ENCODE data around the gene COA8. TPM values are rescaled to one million over a fixed set of nuclear protein-coding genes. Genes with fewer than 3 reads are reported as not detected.

Gene COA8
- total and polyA plus RNA-seq, 2 of the 4 experiments (the other 2 are of a cell fraction) = 12.2 to 21.1 TPM

DNA sequence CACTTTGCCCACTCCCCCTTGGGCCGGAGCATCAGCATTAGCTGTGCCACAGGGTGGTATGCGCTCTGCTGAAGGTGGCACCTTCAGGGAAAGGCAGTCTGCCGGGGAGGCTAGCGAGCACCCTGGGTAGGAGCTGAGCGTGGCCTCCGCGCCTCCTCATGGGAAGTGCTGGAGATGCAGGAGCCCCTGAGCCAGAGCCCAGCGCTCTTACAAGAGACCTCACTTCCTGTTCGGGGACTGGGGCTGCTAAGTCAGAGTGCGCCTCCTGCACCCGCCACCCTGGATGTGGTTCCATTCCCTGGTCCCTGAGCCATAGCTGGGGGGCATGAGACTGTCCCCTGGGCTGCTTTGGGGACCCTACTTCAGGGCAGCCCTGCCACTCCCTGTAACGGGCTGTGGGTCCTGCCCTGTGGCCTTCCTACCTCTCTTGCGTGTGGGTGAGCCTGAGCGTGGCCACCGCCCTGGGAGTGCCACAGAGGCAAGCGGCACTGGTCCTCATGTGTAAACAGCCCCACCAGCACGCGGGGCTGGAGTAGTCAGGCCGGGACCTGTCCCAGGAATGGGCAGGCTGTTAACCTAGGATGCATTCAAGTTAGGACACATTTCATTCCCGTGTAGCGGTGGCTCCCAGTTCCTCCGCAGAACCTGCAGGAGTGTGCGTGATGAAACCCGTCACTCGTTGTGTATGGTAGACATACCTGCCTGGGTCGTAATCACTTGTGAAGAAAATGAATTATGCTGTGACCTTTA is 19.4 kb downstream of the COA8 start:
- Histone ChIP-seq H3K9ac (ENCODE audit: low read depth, low read length) (no peak overlapping the region), H4K8ac (ENCODE audit: low read depth in 2 of 2, low read length in 2 of 2) (no peak overlapping the region), H4K91ac (ENCODE audit: insufficient read depth, low read depth, low read length) (no peak overlapping the region), H2AK9ac (replicated peaks; ENCODE audit: low read depth, low read length, poor library complexity) (no peak overlapping the region), H3K56ac (ENCODE audit: extremely low read depth, insufficient read depth, low read length) (no peak overlapping the region), H3K4me1 (ENCODE audit: control insufficient read depth, insufficient read depth, low read length) (peaks cover 9% of the 10 kb centered on the region), H2BK15ac (ENCODE audit: low read depth, low read length) (no peak overlapping the region), H4K20me1 (ENCODE audit: insufficient read depth, low read length) (peaks cover 16% of the 10 kb centered on the region), H2BK5ac (ENCODE audit: low read depth, low read length, poor library complexity, severe bottlenecking) (no peak overlapping the region), H3K23ac (ENCODE audit: low read depth, low read length) (no peak overlapping the region), H3K36me3 (ENCODE audit: control insufficient read depth, insufficient read depth, low read length) (peaks cover 24% of the 10 kb centered on the region), H3K27me3 (ENCODE audit: control insufficient read depth, insufficient read depth, low read length) (no peaks in the 10 kb centered on the region), H3K27ac (ENCODE audit: insufficient read depth, low read length) (no peak overlapping the region), H2BK120ac (ENCODE audit: low read depth, low read length) (no peak overlapping the region), H2AFZ (replicated peaks; ENCODE audit: low read length, poor library complexity) (no peak overlapping the region), H3K4ac (ENCODE audit: low read depth, low read length) (no peak overlapping the region), H4K5ac (ENCODE audit: low read depth, low read length) (no peak overlapping the region), H3K9me3 (ENCODE audit: control insufficient read depth, insufficient read depth, low read length) (no peaks in the 10 kb centered on the region), H3K9me1 (ENCODE audit: insufficient read depth, low read length) (peaks cover 13% of the 10 kb centered on the region; the same call in 1 of the 2 replicates), H3K79me1 (ENCODE audit: low read depth in 1 of 2, low read length in 2 of 2) (peaks cover 23 to 46% of the 10 kb centered on the region in 2 experiments), H2AK5ac (ENCODE audit: low read depth, low read length) (no peak overlapping the region), H3K4me2 (ENCODE audit: low read depth, low read length) (no peak overlapping the region), H3K14ac (replicated peaks; ENCODE audit: low read depth, low read length) (no peak overlapping the region), H3K4me3 (ENCODE audit: insufficient read depth, low read depth, low read length) (no peak overlapping the region), H3K18ac (ENCODE audit: low read depth, low read length) (no peak overlapping the region), H2BK20ac (ENCODE audit: low read depth, low read length) (no peak overlapping the region)
- no peak for ATAC-seq (ENCODE audit: low read depth)
- TF ChIP-seq RCOR1 (IDR thresholded peaks at IDR 0.05; ENCODE audit: insufficient replicate concordance, low read length) (no peak), BHLHE40 (IDR thresholded peaks at IDR 0.05; ENCODE audit: low read depth, low read length) (no peak), NFE2L2 (IDR thresholded peaks at IDR 0.05; ENCODE audit: low read depth, low read length) (no peak), RFX5 (IDR thresholded peaks at IDR 0.05; ENCODE audit: low read depth, low read length) (no peak), CEBPB (IDR thresholded peaks at IDR 0.05; ENCODE audit: low read depth, low read length) (no peak), MAFK (IDR thresholded peaks at IDR 0.05; ENCODE audit: low read depth, low read length) (no peak), FOS (IDR thresholded peaks at IDR 0.05; ENCODE audit: low read depth, low read length) (no peak), RAD21 (IDR thresholded peaks at IDR 0.05; ENCODE audit: low read length) (no peak), POLR2A (IDR thresholded peaks at IDR 0.05; ENCODE audit: low read depth, low read length) (no peak), MAZ (IDR thresholded peaks at IDR 0.05; ENCODE audit: borderline replicate concordance, low read depth, low read length) (no peak), MXI1 (IDR thresholded peaks at IDR 0.05; ENCODE audit: borderline replicate concordance, low read depth, low read length) (no peak), CHD1 (IDR thresholded peaks at IDR 0.05; ENCODE audit: low read depth, low read length) (no peak), SMC3 (IDR thresholded peaks at IDR 0.05; ENCODE audit: low read depth, low read length) (no peak)
- TF ChIP-seq, protein P1, sequence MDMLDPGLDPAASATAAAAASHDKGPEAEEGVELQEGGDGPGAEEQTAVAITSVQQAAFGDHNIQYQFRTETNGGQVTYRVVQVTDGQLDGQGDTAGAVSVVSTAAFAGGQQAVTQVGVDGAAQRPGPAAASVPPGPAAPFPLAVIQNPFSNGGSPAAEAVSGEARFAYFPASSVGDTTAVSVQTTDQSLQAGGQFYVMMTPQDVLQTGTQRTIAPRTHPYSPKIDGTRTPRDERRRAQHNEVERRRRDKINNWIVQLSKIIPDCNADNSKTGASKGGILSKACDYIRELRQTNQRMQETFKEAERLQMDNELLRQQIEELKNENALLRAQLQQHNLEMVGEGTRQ (IDR thresholded peaks at IDR 0.05; ENCODE audit: low read depth, low read length) = no peak
- TF ChIP-seq, protein P2, sequence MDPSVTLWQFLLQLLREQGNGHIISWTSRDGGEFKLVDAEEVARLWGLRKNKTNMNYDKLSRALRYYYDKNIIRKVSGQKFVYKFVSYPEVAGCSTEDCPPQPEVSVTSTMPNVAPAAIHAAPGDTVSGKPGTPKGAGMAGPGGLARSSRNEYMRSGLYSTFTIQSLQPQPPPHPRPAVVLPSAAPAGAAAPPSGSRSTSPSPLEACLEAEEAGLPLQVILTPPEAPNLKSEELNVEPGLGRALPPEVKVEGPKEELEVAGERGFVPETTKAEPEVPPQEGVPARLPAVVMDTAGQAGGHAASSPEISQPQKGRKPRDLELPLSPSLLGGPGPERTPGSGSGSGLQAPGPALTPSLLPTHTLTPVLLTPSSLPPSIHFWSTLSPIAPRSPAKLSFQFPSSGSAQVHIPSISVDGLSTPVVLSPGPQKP (IDR thresholded peaks at IDR 0.05; ENCODE audit: borderline replicate concordance, low read depth, low read length) = no peak
- TF ChIP-seq, protein P3, sequence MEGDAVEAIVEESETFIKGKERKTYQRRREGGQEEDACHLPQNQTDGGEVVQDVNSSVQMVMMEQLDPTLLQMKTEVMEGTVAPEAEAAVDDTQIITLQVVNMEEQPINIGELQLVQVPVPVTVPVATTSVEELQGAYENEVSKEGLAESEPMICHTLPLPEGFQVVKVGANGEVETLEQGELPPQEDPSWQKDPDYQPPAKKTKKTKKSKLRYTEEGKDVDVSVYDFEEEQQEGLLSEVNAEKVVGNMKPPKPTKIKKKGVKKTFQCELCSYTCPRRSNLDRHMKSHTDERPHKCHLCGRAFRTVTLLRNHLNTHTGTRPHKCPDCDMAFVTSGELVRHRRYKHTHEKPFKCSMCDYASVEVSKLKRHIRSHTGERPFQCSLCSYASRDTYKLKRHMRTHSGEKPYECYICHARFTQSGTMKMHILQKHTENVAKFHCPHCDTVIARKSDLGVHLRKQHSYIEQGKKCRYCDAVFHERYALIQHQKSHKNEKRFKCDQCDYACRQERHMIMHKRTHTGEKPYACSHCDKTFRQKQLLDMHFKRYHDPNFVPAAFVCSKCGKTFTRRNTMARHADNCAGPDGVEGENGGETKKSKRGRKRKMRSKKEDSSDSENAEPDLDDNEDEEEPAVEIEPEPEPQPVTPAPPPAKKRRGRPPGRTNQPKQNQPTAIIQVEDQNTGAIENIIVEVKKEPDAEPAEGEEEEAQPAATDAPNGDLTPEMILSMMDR (conservative IDR thresholded peaks at IDR 0.05; ENCODE audit: low read depth, low read length) = no peak
- DNase-seq = no peak
- ChIA-PET CTCF (no interaction called here), POLR2A (ENCODE audit: unreplicated experiment) (interaction anchor here (0.6 kb wide), 1 partner anchor 130 kb away, joined by 3 read pairs; no protein-coding TSS in a partner anchor)
- in situ Hi-C loops (cut with MboI; ENCODE audit: low sequenced_read_pairs) (no loop called here), intact Hi-C loops (cut with micrococcal nuclease) (no loop called here), dilution Hi-C loops (cut with HindIII; ENCODE audit: low sequenced_read_pairs, unreplicated experiment) (no loop called here)
- WGBS, 2 experiments (ENCODE audit: extremely low coverage in 2 of 2, insufficient read length in 1 of 2) = 98% methylated on average over 6 of the region's 26 CpGs; no CpG with 5 or more reads in 1 of the 2 experiments
- no TSS peak for BruUV-seq (replicated peaks)
